ENCODE results near the gene ITGBL1.

DNA sequence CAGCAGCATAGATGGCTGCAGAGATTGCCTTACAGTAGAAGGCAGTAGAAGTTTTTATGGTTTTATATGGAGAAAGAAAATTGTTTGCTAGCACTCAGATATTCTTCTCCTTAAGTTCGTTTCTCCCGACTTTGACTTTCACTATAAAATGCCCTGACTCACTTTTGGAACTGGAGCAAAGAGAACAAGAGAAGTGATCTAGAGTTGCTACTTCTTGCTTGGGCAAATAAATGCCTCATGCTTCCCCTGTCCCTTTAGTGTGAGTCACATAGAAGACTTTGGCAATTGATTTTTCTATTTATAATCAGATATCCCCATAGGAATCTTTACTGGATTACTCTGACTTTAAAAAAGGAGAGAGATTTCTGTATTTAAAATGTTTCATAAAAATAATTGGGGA lies 46.9 kb downstream of the ITGBL1 start:
- TF ChIP-seq, protein P1, sequence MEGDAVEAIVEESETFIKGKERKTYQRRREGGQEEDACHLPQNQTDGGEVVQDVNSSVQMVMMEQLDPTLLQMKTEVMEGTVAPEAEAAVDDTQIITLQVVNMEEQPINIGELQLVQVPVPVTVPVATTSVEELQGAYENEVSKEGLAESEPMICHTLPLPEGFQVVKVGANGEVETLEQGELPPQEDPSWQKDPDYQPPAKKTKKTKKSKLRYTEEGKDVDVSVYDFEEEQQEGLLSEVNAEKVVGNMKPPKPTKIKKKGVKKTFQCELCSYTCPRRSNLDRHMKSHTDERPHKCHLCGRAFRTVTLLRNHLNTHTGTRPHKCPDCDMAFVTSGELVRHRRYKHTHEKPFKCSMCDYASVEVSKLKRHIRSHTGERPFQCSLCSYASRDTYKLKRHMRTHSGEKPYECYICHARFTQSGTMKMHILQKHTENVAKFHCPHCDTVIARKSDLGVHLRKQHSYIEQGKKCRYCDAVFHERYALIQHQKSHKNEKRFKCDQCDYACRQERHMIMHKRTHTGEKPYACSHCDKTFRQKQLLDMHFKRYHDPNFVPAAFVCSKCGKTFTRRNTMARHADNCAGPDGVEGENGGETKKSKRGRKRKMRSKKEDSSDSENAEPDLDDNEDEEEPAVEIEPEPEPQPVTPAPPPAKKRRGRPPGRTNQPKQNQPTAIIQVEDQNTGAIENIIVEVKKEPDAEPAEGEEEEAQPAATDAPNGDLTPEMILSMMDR (IDR thresholded peaks at IDR 0.05): no peak
- no peak for TF ChIP-seq POLR2A (IDR thresholded peaks at IDR 0.05)
